Measurements from ENCODE around the gene SYT8.

- TF ChIP-seq CTCF (IDR thresholded peaks at IDR 0.05) (no peak), EZH2phosphoT487 (IDR thresholded peaks at IDR 0.05) (no peak)
Observed at GRCh38 chr11:1852271-1852876, 17.6 kb downstream of the SYT8 start.

Measured in neural progenitor cell (in vitro differentiated cells).